Activated T-cell treated with anti-CD3 and anti-CD28 coated beads, Interleukin-2, amount 50 U/mL, for 4 hours (primary cell): ENCODE measurements around the gene NDN. TPM values are rescaled to one million over a fixed set of nuclear protein-coding genes. Genes with fewer than 3 reads are reported as not detected.

Source experiments
- ATAC-seq, 2 donors: fragments of 200-7000 bp; cut with Tn5 transposase; one replicate each; pipeline ENCODE4 v1.10.0; 2021
- DNase-seq: peaks from one replicate; pipeline ENCODE4 v3.0.0-alpha.2; 2020
- H3K27me3 Mint-ChIP-seq: one replicate; pipeline ENCODE4 v1.8.0; 2021; ENCODE audit warnings: low read depth, mixed read lengths
- H3K36me3 Mint-ChIP-seq: one replicate; pipeline ENCODE4 v1.8.0; 2022; ENCODE audit warnings: mixed read lengths; ENCODE audit not compliant: insufficient read depth
- H3K4me1 Mint-ChIP-seq: one replicate; pipeline ENCODE4 v1.8.0; 2021; ENCODE audit warnings: low read depth, mixed read lengths
- H3K4me3 Mint-ChIP-seq: one replicate; pipeline ENCODE4 v1.8.0; 2021; ENCODE audit warnings: mild to moderate bottlenecking, moderate library complexity, mixed read lengths
- H3K9me3 Mint-ChIP-seq: one replicate; pipeline ENCODE4 v1.8.0; 2021; ENCODE audit warnings: mixed read lengths
- total RNA-seq, 3 donors: library from RNA; stranded (reverse); gene quantifications; one replicate each; pipeline ENCODE4 v1.2.1, GENCODE V29; 2021

NDN gene
- total RNA-seq, 3 donors from 2014 or later = 0.33 to 1.3 (median 0.66) TPM

DNA sequence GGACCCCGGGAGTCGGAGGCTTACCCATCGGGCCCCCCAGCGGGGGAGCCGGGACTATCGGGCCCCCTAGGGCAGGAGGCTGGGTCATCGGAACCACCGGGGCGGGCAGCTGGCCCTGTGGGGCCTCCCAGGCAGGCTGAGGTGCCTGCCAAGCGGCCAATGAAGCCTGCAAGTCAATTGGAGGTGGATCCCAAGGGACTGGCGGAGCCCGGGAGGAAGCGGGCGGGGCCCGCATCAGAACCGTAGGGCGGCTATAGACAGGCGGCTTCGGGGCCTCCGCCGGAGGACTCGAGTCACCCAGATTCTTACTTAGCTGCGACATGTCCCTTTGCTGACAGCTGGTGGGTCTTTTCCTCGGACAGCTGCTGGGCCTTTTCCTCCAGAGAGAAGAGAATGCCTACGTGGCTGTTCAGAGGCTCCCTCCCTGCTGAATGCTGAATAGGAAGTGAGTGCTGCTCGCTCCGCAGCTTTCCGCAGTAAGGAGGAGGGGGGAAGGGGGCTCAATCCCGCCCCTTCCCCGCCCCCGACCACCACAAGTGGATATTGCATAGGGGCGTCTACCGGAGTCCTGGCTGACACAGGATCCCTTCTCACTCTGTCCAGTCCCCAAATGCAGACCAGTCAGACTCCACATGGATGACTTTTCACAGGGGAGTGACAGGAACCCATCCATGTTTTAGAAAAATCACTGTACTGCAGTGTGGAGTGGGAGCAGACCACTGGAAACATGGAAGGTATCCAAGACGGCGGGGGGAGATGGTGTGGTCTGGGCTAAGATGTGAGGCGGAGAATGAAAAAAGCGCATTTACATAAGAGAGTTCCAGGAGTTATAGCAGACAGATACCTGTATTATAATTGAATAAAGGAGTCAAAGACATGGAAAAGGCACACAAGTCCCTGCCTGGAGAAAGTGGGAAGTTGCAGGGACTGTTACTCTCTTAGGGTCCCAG lies 39.4 kb downstream of the NDN start, which contains the start of gene MAGEL2:
Gene MAGEL2 (minus strand): TSS at position 447 of the 950 bp plus-strand sequence. CDS start 125 bp downstream, at position 322.
- DNase-seq (no peak), ATAC-seq (no peak)
- no peaks in the 10 kb centered on the region for H3K9me3 Mint-ChIP-seq
- no peak within 1 kb of the TSS for H3K4me3 Mint-ChIP-seq
- no peaks in the 10 kb centered on the region for H3K36me3 Mint-ChIP-seq
- no peaks in the 10 kb centered on the region for H3K4me1 Mint-ChIP-seq
- peaks cover 9% of the 10 kb centered on the region for H3K27me3 Mint-ChIP-seq

DNA sequence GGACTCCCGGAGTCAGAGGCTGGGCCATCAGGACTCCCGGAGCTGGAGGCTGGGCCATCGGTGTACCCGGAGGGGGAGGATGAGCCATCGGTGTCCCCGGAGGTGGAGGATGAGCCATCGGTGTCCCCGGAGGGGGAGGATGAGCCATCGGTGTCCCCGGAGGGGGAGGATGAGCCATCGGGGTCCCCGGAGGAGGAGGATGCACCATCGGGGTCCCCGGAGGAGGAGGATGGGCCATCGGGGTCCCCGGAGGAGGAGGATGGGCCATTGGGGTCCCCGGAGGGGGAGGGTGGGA lies 40.2 kb downstream of the NDN start:
- DNase-seq = no peak
- H3K9me3 Mint-ChIP-seq = no peaks in the 10 kb centered on the region
- ATAC-seq = no peak
- peaks cover 9% of the 10 kb centered on the region for H3K27me3 Mint-ChIP-seq
- H3K36me3 Mint-ChIP-seq = no peaks in the 10 kb centered on the region
- H3K4me3 Mint-ChIP-seq = no peak overlapping the region
- H3K4me1 Mint-ChIP-seq = no peaks in the 10 kb centered on the region

DNA sequence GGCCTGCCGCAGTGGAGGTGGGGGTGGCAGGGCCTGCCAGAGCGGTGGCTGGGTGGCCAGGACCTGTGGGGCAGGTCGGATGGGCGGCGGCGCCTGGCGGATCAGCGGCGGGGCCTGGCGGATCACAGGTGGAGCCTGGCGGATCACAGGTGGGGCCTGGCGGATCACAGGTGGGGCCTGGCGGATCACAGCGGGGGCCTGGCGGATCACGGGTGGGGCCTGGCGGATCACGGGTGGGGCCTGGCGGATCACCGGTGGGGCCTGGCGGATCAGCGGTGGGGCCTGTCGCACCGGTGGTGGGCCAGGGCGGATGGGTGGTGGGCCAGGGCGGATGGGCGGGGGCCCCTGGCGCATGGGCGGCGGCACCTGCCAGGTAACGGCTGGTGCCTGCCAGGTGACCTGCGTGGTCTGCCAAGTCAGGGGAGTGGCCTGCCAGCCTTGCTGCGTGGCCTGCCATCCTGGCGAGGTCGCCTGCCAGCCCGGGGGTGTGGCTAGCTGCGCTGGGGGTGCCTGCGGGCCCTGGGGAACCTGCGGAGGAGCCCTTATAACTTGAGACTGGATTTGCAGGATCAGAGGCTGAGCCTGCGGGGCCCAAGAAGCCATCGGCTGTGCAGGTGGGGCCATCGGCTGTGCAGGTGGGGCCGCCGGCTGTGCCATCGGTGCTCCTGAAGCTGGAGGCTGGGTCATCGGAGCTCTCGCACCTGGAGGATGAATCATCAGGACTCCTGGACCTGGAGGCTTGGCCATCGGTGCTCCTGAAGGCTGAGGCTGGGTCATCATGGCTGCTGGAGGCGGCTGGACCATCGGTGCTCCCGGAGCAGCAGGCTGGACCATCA lies 40.7 kb downstream of the NDN start:
- Mint-ChIP-seq H3K4me1 (no peaks in the 10 kb centered on the region), H3K9me3 (no peaks in the 10 kb centered on the region)

DNA sequence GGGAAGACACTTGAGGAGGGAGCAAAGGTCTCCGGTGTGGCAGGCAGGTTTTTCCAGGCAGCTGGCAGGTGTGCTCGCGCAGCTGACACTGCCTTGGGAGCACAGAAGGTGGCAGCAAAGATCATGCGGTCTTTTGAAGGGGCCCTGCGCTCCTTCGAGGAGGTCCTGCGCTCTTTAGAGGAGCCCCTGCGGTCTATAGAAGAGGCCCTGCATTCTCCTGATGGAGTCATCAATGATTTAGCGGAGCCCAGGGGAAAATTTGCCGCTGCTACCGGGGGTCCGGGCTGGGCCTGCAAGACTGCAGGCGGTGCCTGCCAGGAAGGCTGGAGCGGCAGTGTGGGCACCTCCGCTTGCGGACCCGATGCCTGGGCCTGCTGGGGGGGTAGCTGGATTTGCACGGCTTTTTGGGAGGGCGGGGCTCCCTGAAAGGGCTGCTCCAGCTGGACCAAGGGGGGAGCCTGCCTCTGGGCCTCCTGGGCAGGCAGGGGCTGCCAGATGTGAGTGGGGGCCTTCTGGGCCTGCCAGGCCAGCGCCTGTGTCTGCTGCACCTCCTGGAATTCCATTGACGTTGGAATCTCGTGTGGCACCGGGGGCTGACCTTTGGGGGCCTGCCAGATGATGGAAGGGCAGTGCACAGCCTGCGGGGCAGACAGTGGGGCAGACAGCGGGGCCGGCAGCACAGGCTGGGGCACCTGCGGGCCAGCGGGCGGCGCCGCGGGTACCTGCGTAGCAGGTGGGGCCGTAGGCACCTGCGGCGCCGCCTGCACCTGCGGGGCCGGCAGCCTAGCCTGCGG lies 41.5 kb downstream of the NDN start:
- Mint-ChIP-seq H3K9me3 (no peaks in the 10 kb centered on the region), H3K36me3 (no peaks in the 10 kb centered on the region), H3K27me3 (peaks cover 9% of the 10 kb centered on the region), H3K4me3 (no peak overlapping the region), H3K4me1 (no peaks in the 10 kb centered on the region)
- ATAC-seq (no peak), DNase-seq (no peak)

More for the DNA sequence above, 40.7 kb downstream of the NDN start:
- ATAC-seq = no peak
- no peak overlapping the region for H3K4me3 Mint-ChIP-seq
- H3K36me3 Mint-ChIP-seq = no peaks in the 10 kb centered on the region
- H3K27me3 Mint-ChIP-seq = peaks cover 9% of the 10 kb centered on the region
- DNase-seq = no peak

DNA sequence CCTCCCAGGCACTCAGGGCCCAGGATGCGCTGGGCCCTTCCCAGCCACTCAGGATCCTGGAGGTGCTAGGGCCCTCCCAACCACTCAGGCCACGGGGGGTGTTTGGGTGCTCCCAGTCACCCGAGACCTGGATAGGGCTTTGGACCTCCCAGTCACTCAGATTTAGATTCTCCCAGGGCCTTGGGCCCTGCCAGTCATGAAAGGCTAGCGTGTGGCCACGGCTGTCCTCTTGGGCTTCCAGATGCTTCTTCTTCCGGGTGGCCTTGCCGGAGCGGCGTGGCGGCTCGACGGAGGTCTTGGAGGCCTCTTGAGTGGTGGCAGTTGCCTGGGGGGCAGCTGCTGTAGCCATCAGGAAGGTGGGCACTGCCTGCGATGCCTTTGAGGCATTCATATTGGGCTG lies 42.3 kb downstream of the NDN start:
- ATAC-seq = no peak
- H3K4me1 Mint-ChIP-seq = no peaks in the 10 kb centered on the region
- H3K36me3 Mint-ChIP-seq = no peaks in the 10 kb centered on the region
- H3K9me3 Mint-ChIP-seq = no peaks in the 10 kb centered on the region
- peaks cover 9% of the 10 kb centered on the region for H3K27me3 Mint-ChIP-seq
- no peak for DNase-seq
- no peak overlapping the region for H3K4me3 Mint-ChIP-seq

DNA sequence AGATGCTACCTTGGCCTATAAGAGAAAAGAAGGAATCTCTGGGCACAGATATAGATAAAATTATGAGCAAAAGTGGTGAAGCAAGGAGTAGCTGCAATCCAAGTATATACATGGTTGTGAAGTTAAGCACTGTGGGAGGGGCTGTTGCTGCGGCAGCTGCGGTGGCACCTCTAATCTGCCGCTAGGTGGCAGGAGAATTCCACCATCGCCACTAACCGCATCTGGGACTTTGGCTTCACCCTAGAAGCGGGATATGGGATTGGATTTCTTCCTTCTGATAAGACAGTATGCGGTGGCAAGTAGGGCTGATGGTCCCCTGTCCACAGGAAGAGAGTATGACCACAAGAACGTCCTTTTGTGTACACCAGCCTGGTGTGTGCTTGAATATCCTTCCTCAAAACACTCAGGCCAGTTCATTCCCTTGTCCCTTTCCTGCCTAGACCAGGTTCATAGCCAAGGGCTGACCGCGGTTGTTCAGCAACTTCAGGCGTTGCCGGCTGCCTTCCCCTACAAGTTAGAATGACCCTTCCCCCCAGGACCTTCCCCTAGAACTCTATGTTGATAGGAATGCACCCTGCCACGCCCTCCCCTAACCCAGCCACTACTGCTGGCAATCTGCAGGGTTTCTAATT lies 44.6 kb downstream of the NDN start:
- ATAC-seq = peak in 1 of 2 donors; percentile 35
- Mint-ChIP-seq H3K4me3 (no peak overlapping the region), H3K9me3 (no peaks in the 10 kb centered on the region), H3K4me1 (no peaks in the 10 kb centered on the region), H3K36me3 (no peaks in the 10 kb centered on the region), H3K27me3 (peaks cover 6% of the 10 kb centered on the region)
- no peak for DNase-seq

Other genes with a start within 250 kb of the NDN start
- gene GOLGA6L2, start 240.1 kb downstream of the NDN start, total RNA-seq = not detected
- gene MKRN3, start 121.6 kb downstream of the NDN start, total RNA-seq = 1 to 10 TPM; 1.6 to 3.8 (median 2.1) TPM
- not detected for gene MAGEL2, start 39.4 kb downstream of the NDN start, total RNA-seq